GM19035 (cell line): ENCODE measurements around the gene ASB3.
"Not testable (repeated sequence)": the region's sequence is repeated elsewhere in the genome, so short reads cannot be mapped to it uniquely, and the experiment has no call there.

Source experiments
- ATAC-seq: cut with Tn5 transposase; IDR thresholded peaks from one replicate; pipeline ENCODE4 v1.9.1; 2021; ENCODE audit not compliant: unreplicated experiment

ASB3 gene

GRCh38 chr2:53744395-53745065, 42.2 kb downstream of the ASB3 start:
- no peak for ATAC-seq

GRCh38 chr2:53740170-53740569, 46.6 kb downstream of the ASB3 start:
- no peak for ATAC-seq

- no peak for ATAC-seq
Observed at GRCh38 chr2:53739032-53739431, 47.7 kb downstream of the ASB3 start.

- ATAC-seq, result no peak
Observed at GRCh38 chr2:53737091-53737490, 49.7 kb downstream of the ASB3 start.

GRCh38 chr2:53729143-53729762, 57.5 kb downstream of the ASB3 start:
- ATAC-seq, result no peak

- no peak for ATAC-seq
Observed at GRCh38 chr2:53727921-53728320, 58.8 kb downstream of the ASB3 start.

- ATAC-seq, result no peak
Observed at GRCh38 chr2:53725662-53726061, 61.1 kb downstream of the ASB3 start.

- no peak for ATAC-seq
Observed at GRCh38 chr2:53724536-53724935, 62.2 kb downstream of the ASB3 start.

GRCh38 chr2:53720944-53721343, 65.8 kb downstream of the ASB3 start:
- ATAC-seq, result not testable (repeated sequence)

- no peak for ATAC-seq
Observed at GRCh38 chr2:53715568-53715967, 71.2 kb downstream of the ASB3 start.

GRCh38 chr2:53711271-53711780, 75.4 kb downstream of the ASB3 start:
- ATAC-seq, result no peak

- ATAC-seq, result no peak
Observed at GRCh38 chr2:53708988-53709387, 77.8 kb downstream of the ASB3 start.

- ATAC-seq, result no peak
Observed at GRCh38 chr2:53701221-53701620, 85.5 kb downstream of the ASB3 start.

GRCh38 chr2:53697686-53698085, 89.1 kb downstream of the ASB3 start:
- ATAC-seq, result no peak

GRCh38 chr2:53697092-53697491, 89.7 kb downstream of the ASB3 start:
- no peak for ATAC-seq

- no peak for ATAC-seq
Observed at GRCh38 chr2:53695575-53695974, 91.2 kb downstream of the ASB3 start.

- no peak for ATAC-seq
Observed at GRCh38 chr2:53694096-53694771, 92.5 kb downstream of the ASB3 start.

GRCh38 chr2:53690876-53691275, 95.9 kb downstream of the ASB3 start:
- no peak for ATAC-seq

- no peak for ATAC-seq
Observed at GRCh38 chr2:53672881-53673522, 113.8 kb downstream of the ASB3 start.

GRCh38 chr2:53670331-53670730, 116.4 kb downstream of the ASB3 start:
- no peak for ATAC-seq

GRCh38 chr2:53668624-53669026, 118.1 kb downstream of the ASB3 start:
- no peak for ATAC-seq

GRCh38 chr2:53667130-53667529, 119.6 kb downstream of the ASB3 start:
- ATAC-seq, result not testable (repeated sequence)
